SK-N-SH (cell line): Measurements from ENCODE around the gene TMPRSS12. TPM values are rescaled to one million over a fixed set of nuclear protein-coding genes. Genes with fewer than 3 reads are reported as not detected.

ENCODE experiments used
- polyA plus RNA-seq, 3 experiments: library from polyadenylated mRNA; depleted of rRNA; stranded (reverse); fragments of >200 nt; gene quantifications; 2 replicates each; pipeline ENCODE4 v1.2.3, GENCODE V29; 2012
- small RNA-seq, 7 experiments: library from RNA; depleted of rRNA; stranded (forward); fragments of <200 nt; gene quantifications; one replicate each; pipeline ENCODE3, GENCODE V24; 2012

Gene TMPRSS12
- polyA plus RNA-seq, 1 of the 3 experiments (the other 2 are of a cell fraction), result not detected

Small RNAs within 50 kb of the gene (small RNA-seq; reads per million reads assigned to genes)
- 0 reads per million in 7 experiments for gene AC013244.2
- gene RN7SL519P, result 0 reads per million in 7 experiments

Other genes starting within 250 kb of the TMPRSS12 start
- 25.0 and 34.2 TPM in 2 replicates for gene ATF1, start 78.8 kb upstream of the TMPRSS12 start, polyA plus RNA-seq (2012; rRNA removed)
- gene HIGD1C, start 109.6 kb downstream of the TMPRSS12 start, polyA plus RNA-seq (2012; rRNA removed), result not detected in 2 replicates
- 27.7 and 45.0 TPM in 2 replicates for gene SLC11A2, start 183.5 kb downstream of the TMPRSS12 start, polyA plus RNA-seq (2012; rRNA removed)
- gene LETMD1, start 205.4 kb downstream of the TMPRSS12 start, polyA plus RNA-seq (2012; rRNA removed), result 67.8 and 99.3 TPM in 2 replicates
- gene CSRNP2, start 240.7 kb downstream of the TMPRSS12 start, polyA plus RNA-seq (2012; rRNA removed), result 18.7 and 22.7 TPM in 2 replicates